ENCODE results near the gene EIF3D. TPM values are rescaled to one million over a fixed set of nuclear protein-coding genes. Genes with fewer than 3 reads are reported as not detected.

Gene EIF3D
- total RNA-seq, 1 donor: 393 TPM

DNA sequence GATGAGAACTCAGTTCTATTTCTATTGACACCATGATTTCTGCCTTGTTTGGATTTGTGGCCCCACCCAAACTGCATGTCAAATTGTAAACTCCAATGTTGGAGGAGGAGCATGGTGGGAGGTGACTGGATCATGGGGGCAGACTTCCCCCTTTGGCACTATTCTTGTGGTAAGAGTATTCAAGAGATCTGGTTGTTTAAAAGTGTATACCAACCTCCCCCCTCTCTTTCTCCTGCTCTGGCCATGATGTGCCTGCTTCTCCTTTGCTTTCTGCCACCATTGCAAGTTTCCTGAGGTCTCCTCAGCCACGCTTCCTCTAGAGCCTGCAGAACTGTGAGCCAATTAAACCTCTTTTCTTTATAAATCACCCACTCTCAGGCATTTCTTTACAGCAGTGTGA lies 14.2 kb downstream of the EIF3D start:
- H3K4me2 ChIP-seq (ENCODE audit: insufficient read depth, low read length): no peak overlapping the region
- peaks cover 18% of the 10 kb centered on the region for H4K20me1 ChIP-seq (ENCODE audit: insufficient read depth, low read length)
- H3K27me3 ChIP-seq (ENCODE audit: insufficient read depth, low read length): no peaks in the 10 kb centered on the region
- no peak overlapping the region for H3K4me3 ChIP-seq (ENCODE audit: insufficient read depth, low read length)
- no peak overlapping the region for H3K27ac ChIP-seq (ENCODE audit: low read depth, low read length)
- H3K4me1 ChIP-seq (ENCODE audit: insufficient read depth, low read length): no peaks in the 10 kb centered on the region
- H3K9me3 ChIP-seq (ENCODE audit: low read depth, low read length): no peaks in the 10 kb centered on the region
- peaks cover 4% of the 10 kb centered on the region for H3K79me2 ChIP-seq (ENCODE audit: insufficient read depth, low read length)
- H3K36me3 ChIP-seq (ENCODE audit: insufficient read depth, low read length): peaks cover 94% of the 10 kb centered on the region
- no peak overlapping the region for H2AFZ ChIP-seq (ENCODE audit: low read length)
- TF ChIP-seq, protein P1, sequence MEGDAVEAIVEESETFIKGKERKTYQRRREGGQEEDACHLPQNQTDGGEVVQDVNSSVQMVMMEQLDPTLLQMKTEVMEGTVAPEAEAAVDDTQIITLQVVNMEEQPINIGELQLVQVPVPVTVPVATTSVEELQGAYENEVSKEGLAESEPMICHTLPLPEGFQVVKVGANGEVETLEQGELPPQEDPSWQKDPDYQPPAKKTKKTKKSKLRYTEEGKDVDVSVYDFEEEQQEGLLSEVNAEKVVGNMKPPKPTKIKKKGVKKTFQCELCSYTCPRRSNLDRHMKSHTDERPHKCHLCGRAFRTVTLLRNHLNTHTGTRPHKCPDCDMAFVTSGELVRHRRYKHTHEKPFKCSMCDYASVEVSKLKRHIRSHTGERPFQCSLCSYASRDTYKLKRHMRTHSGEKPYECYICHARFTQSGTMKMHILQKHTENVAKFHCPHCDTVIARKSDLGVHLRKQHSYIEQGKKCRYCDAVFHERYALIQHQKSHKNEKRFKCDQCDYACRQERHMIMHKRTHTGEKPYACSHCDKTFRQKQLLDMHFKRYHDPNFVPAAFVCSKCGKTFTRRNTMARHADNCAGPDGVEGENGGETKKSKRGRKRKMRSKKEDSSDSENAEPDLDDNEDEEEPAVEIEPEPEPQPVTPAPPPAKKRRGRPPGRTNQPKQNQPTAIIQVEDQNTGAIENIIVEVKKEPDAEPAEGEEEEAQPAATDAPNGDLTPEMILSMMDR (IDR thresholded peaks at IDR 0.05; ENCODE audit: extremely low read depth, low read depth, low read length): no peak
- no peak for DNase-seq (ENCODE audit: insufficient read length, low spot score, missing footprints)

DNA sequence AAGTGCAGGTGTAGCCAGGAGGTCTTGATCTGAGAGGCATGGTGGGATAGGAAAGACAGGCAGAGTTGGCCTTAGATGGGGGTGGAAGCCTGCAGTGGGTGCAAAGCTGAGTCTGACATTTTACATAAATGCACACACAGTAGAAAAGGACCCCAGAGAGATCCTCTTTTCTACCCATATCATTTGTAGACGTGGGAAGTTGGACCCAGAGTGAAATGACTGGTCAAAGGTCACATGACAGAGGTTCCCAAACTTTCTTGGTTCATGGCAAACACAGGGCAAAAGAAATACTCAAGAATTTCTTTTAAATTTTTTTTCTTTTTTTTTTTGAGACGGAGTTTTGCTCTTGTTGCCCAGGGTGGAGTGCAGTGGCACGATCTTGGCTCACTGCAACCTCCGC lies 16.0 kb downstream of the EIF3D start:
- TF ChIP-seq, protein P1 (IDR thresholded peaks at IDR 0.05; ENCODE audit: extremely low read depth, low read depth, low read length): no peak
- no peak overlapping the region for H3K4me3 ChIP-seq (ENCODE audit: insufficient read depth, low read length)
- H4K20me1 ChIP-seq (ENCODE audit: insufficient read depth, low read length): peaks cover 15% of the 10 kb centered on the region
- no peaks in the 10 kb centered on the region for H3K4me1 ChIP-seq (ENCODE audit: insufficient read depth, low read length)
- H3K4me2 ChIP-seq (ENCODE audit: insufficient read depth, low read length): no peak overlapping the region
- H3K27ac ChIP-seq (ENCODE audit: low read depth, low read length): no peak overlapping the region
- no peak overlapping the region for H2AFZ ChIP-seq (ENCODE audit: low read length)
- no peaks in the 10 kb centered on the region for H3K27me3 ChIP-seq (ENCODE audit: insufficient read depth, low read length)
- H3K79me2 ChIP-seq (ENCODE audit: insufficient read depth, low read length): peaks cover 4% of the 10 kb centered on the region
- H3K9me3 ChIP-seq (ENCODE audit: low read depth, low read length): no peaks in the 10 kb centered on the region
- H3K36me3 ChIP-seq (ENCODE audit: insufficient read depth, low read length): peaks cover 77% of the 10 kb centered on the region
- no peak for DNase-seq (ENCODE audit: insufficient read length, low spot score, missing footprints)

DNA sequence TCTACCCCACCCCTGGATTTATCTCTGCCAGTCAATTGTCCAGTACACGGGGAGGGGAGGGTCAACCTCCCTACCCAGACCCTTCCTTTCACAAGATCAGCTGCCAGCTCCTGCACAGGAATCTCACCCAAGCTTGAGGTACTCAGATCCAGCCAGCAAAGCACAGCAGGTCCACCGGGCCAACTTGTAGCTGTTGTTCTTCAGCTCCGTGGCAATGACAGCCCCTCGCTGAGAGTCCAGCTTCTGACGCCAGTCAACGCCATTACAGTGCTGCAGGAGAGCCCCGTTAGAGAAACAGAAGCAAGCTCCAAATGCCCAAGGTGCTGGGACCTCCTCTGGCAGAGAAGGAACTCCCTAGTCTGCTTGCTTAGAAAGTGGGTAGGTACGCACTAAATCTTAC lies 16.6 kb downstream of the EIF3D start:
- no peaks in the 10 kb centered on the region for H3K27me3 ChIP-seq (ENCODE audit: insufficient read depth, low read length)
- no peaks in the 10 kb centered on the region for H3K9me3 ChIP-seq (ENCODE audit: low read depth, low read length)
- H3K27ac ChIP-seq (ENCODE audit: low read depth, low read length): no peak overlapping the region
- H3K4me2 ChIP-seq (ENCODE audit: insufficient read depth, low read length): no peak overlapping the region
- H3K4me3 ChIP-seq (ENCODE audit: insufficient read depth, low read length): no peak overlapping the region
- H3K4me1 ChIP-seq (ENCODE audit: insufficient read depth, low read length): peaks cover 3% of the 10 kb centered on the region
- peaks cover 70% of the 10 kb centered on the region for H3K36me3 ChIP-seq (ENCODE audit: insufficient read depth, low read length)
- peaks cover 4% of the 10 kb centered on the region for H3K79me2 ChIP-seq (ENCODE audit: insufficient read depth, low read length)
- TF ChIP-seq, protein P1 (IDR thresholded peaks at IDR 0.05; ENCODE audit: extremely low read depth, low read depth, low read length): no peak
- no peak for DNase-seq (ENCODE audit: insufficient read length, low spot score, missing footprints)
- H2AFZ ChIP-seq (ENCODE audit: low read length): no peak overlapping the region
- peaks cover 15% of the 10 kb centered on the region for H4K20me1 ChIP-seq (ENCODE audit: insufficient read depth, low read length)

DNA sequence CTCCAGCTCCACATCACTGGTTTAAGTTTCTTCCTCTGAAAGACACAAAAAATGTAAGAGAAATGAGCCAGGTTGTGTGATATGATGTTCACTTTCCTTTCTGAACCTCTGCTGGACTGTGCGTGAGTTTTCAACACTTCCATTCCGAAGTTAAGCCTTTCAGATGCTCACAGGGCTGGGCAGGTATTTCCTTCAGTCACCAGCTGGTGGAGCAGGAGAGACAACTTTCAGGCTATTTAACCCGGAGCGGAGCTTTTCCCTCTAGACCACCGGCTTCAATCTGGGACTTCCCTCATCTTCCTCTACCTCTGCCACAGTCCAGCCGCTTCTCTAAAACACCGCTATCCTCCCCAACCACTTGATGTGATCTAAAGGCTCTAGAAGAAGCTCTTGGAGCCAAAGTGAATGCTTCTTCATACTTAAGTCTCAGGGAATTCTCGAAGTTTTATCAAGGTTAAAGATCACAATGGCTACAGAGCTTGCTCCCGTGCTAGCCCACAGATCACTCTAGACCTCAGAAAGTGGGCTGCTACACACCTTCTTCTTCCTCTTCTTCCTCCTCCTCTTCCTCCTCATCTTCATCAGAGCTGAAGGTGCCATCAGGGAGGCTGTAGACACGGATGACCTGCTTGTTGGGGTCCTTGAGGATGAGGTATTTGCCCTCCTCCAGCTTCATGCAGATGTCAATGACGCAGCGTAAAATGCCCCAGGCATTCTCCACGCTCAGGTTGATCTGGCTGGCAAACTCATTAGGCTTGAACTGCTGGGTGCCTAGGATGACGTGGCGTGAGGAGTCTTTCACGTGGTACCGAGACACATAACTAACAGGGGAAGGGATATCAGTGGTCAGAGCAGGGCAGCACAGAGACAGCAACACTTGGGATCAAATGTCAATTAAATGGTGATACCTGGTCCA lies 17.7 kb downstream of the EIF3D start:
- peaks cover 59% of the 10 kb centered on the region for H3K36me3 ChIP-seq (ENCODE audit: insufficient read depth, low read length)
- H3K4me2 ChIP-seq (ENCODE audit: insufficient read depth, low read length): no peak overlapping the region
- no peaks in the 10 kb centered on the region for H3K9me3 ChIP-seq (ENCODE audit: low read depth, low read length)

More for the DNA sequence above, 17.7 kb downstream of the EIF3D start:
- TF ChIP-seq, protein P1 (IDR thresholded peaks at IDR 0.05; ENCODE audit: extremely low read depth, low read depth, low read length): peak; percentile 71
- no peak overlapping the region for H3K4me3 ChIP-seq (ENCODE audit: insufficient read depth, low read length)
- H3K27ac ChIP-seq (ENCODE audit: low read depth, low read length): no peak overlapping the region
- H4K20me1 ChIP-seq (ENCODE audit: insufficient read depth, low read length): peaks cover 15% of the 10 kb centered on the region
- no peaks in the 10 kb centered on the region for H3K79me2 ChIP-seq (ENCODE audit: insufficient read depth, low read length)
- no peak overlapping the region for H2AFZ ChIP-seq (ENCODE audit: low read length)
- no peaks in the 10 kb centered on the region for H3K27me3 ChIP-seq (ENCODE audit: insufficient read depth, low read length)
- peak; percentile 90 for DNase-seq (ENCODE audit: insufficient read length, low spot score, missing footprints)
- peaks cover 6% of the 10 kb centered on the region for H3K4me1 ChIP-seq (ENCODE audit: insufficient read depth, low read length)

Measured in osteoblast (primary cell).